Measurements from ENCODE around the gene WDR11.

WDR11 gene

GRCh38 chr10:120823266-120823665 lies 27.9 kb upstream of the WDR11 start:
- no peaks in the 10 kb centered on the region for H3K36me3 ChIP-seq (ENCODE audit: control insufficient read depth, insufficient read depth, low read length)
- H3K4me1 ChIP-seq (ENCODE audit: control insufficient read depth, insufficient read depth, low read length): peaks cover 17% of the 10 kb centered on the region
- no peak overlapping the region for H3K9ac ChIP-seq (ENCODE audit: low read depth, low read length)
- H3K9me3 ChIP-seq (ENCODE audit: control insufficient read depth, insufficient read depth, low read length): no peaks in the 10 kb centered on the region
- H3K4me3 ChIP-seq (ENCODE audit: low read depth, low read length): no peak overlapping the region
- H3K27ac ChIP-seq (ENCODE audit: low read depth, low read length): no peak overlapping the region
- no peaks in the 10 kb centered on the region for H3K27me3 ChIP-seq (ENCODE audit: control insufficient read depth, insufficient read depth, low read length)

GRCh38 chr10:120824881-120825309 lies 26.3 kb upstream of the WDR11 start:
- no peak overlapping the region for H3K27ac ChIP-seq (ENCODE audit: low read depth, low read length)
- no peaks in the 10 kb centered on the region for H3K27me3 ChIP-seq (ENCODE audit: control insufficient read depth, insufficient read depth, low read length)
- no peaks in the 10 kb centered on the region for H3K36me3 ChIP-seq (ENCODE audit: control insufficient read depth, insufficient read depth, low read length)

GRCh38 chr10:120825878-120826769 lies 25.0 kb upstream of the WDR11 start:
- no peaks in the 10 kb centered on the region for H3K27me3 ChIP-seq (ENCODE audit: control insufficient read depth, insufficient read depth, low read length)
- H3K9ac ChIP-seq (ENCODE audit: low read depth, low read length): no peak overlapping the region
- H3K4me3 ChIP-seq (ENCODE audit: low read depth, low read length): no peak overlapping the region
- H3K27ac ChIP-seq (ENCODE audit: low read depth, low read length): no peak overlapping the region
- no peaks in the 10 kb centered on the region for H3K36me3 ChIP-seq (ENCODE audit: control insufficient read depth, insufficient read depth, low read length)
- H3K9me3 ChIP-seq (ENCODE audit: control insufficient read depth, insufficient read depth, low read length): no peaks in the 10 kb centered on the region
- peaks cover 17% of the 10 kb centered on the region for H3K4me1 ChIP-seq (ENCODE audit: control insufficient read depth, insufficient read depth, low read length)

More at GRCh38 chr10:120824881-120825309, 26.3 kb upstream of the WDR11 start:
- H3K9me3 ChIP-seq (ENCODE audit: control insufficient read depth, insufficient read depth, low read length): no peaks in the 10 kb centered on the region
- no peak overlapping the region for H3K9ac ChIP-seq (ENCODE audit: low read depth, low read length)
- H3K4me1 ChIP-seq (ENCODE audit: control insufficient read depth, insufficient read depth, low read length): peaks cover 17% of the 10 kb centered on the region
- H3K4me3 ChIP-seq (ENCODE audit: low read depth, low read length): no peak overlapping the region

- peaks cover 17% of the 10 kb centered on the region for H3K4me1 ChIP-seq (ENCODE audit: control insufficient read depth, insufficient read depth, low read length)
- no peak overlapping the region for H3K4me3 ChIP-seq (ENCODE audit: low read depth, low read length)
- no peaks in the 10 kb centered on the region for H3K27me3 ChIP-seq (ENCODE audit: control insufficient read depth, insufficient read depth, low read length)
- H3K9ac ChIP-seq (ENCODE audit: low read depth, low read length): no peak overlapping the region
- no peaks in the 10 kb centered on the region for H3K36me3 ChIP-seq (ENCODE audit: control insufficient read depth, insufficient read depth, low read length)
- no peaks in the 10 kb centered on the region for H3K9me3 ChIP-seq (ENCODE audit: control insufficient read depth, insufficient read depth, low read length)
- H3K27ac ChIP-seq (ENCODE audit: low read depth, low read length): no peak overlapping the region
Measured at GRCh38 chr10:120827251-120827875, 23.8 kb upstream of the WDR11 start.

- Histone ChIP-seq H3K4me1 (ENCODE audit: control insufficient read depth, insufficient read depth, low read length) (peaks cover 17% of the 10 kb centered on the region), H3K27me3 (ENCODE audit: control insufficient read depth, insufficient read depth, low read length) (no peaks in the 10 kb centered on the region)
Measured at GRCh38 chr10:120828763-120829319, 22.3 kb upstream of the WDR11 start.

GRCh38 chr10:120832106-120832505 lies 19.1 kb upstream of the WDR11 start:
- H3K27ac ChIP-seq (ENCODE audit: low read depth, low read length): no peak overlapping the region
- H3K27me3 ChIP-seq (ENCODE audit: control insufficient read depth, insufficient read depth, low read length): no peaks in the 10 kb centered on the region
- no peak overlapping the region for H3K9ac ChIP-seq (ENCODE audit: low read depth, low read length)

More at GRCh38 chr10:120828763-120829319, 22.3 kb upstream of the WDR11 start:
- Histone ChIP-seq H3K4me3 (ENCODE audit: low read depth, low read length) (no peak overlapping the region), H3K9ac (ENCODE audit: low read depth, low read length) (no peak overlapping the region), H3K27ac (ENCODE audit: low read depth, low read length) (no peak overlapping the region), H3K36me3 (ENCODE audit: control insufficient read depth, insufficient read depth, low read length) (no peaks in the 10 kb centered on the region), H3K9me3 (ENCODE audit: control insufficient read depth, insufficient read depth, low read length) (no peaks in the 10 kb centered on the region)

GRCh38 chr10:120833222-120833928 lies 17.8 kb upstream of the WDR11 start:
- H3K9me3 ChIP-seq (ENCODE audit: control insufficient read depth, insufficient read depth, low read length): no peaks in the 10 kb centered on the region
- H3K9ac ChIP-seq (ENCODE audit: low read depth, low read length): no peak overlapping the region
- peaks cover 9% of the 10 kb centered on the region for H3K4me1 ChIP-seq (ENCODE audit: control insufficient read depth, insufficient read depth, low read length)
- H3K27me3 ChIP-seq (ENCODE audit: control insufficient read depth, insufficient read depth, low read length): no peaks in the 10 kb centered on the region
- H3K27ac ChIP-seq (ENCODE audit: low read depth, low read length): no peak overlapping the region
- H3K36me3 ChIP-seq (ENCODE audit: control insufficient read depth, insufficient read depth, low read length): no peaks in the 10 kb centered on the region
- H3K4me3 ChIP-seq (ENCODE audit: low read depth, low read length): no peak overlapping the region

More at GRCh38 chr10:120832106-120832505, 19.1 kb upstream of the WDR11 start:
- Histone ChIP-seq H3K4me1 (ENCODE audit: control insufficient read depth, insufficient read depth, low read length) (peaks cover under 1% of the 10 kb centered on the region; the same call in 1 of the 2 replicates), H3K9me3 (ENCODE audit: control insufficient read depth, insufficient read depth, low read length) (no peaks in the 10 kb centered on the region), H3K4me3 (ENCODE audit: low read depth, low read length) (no peak overlapping the region), H3K36me3 (ENCODE audit: control insufficient read depth, insufficient read depth, low read length) (no peaks in the 10 kb centered on the region)

GRCh38 chr10:120835603-120836002 lies 15.6 kb upstream of the WDR11 start:
- no peaks in the 10 kb centered on the region for H3K27me3 ChIP-seq (ENCODE audit: control insufficient read depth, insufficient read depth, low read length)
- H3K9me3 ChIP-seq (ENCODE audit: control insufficient read depth, insufficient read depth, low read length): no peaks in the 10 kb centered on the region
- no peak overlapping the region for H3K9ac ChIP-seq (ENCODE audit: low read depth, low read length)
- H3K36me3 ChIP-seq (ENCODE audit: control insufficient read depth, insufficient read depth, low read length): no peaks in the 10 kb centered on the region
- peaks cover 9% of the 10 kb centered on the region for H3K4me1 ChIP-seq (ENCODE audit: control insufficient read depth, insufficient read depth, low read length)
- no peak overlapping the region for H3K4me3 ChIP-seq (ENCODE audit: low read depth, low read length)
- no peak overlapping the region for H3K27ac ChIP-seq (ENCODE audit: low read depth, low read length)

- Histone ChIP-seq H3K9ac (ENCODE audit: low read depth, low read length) (no peak overlapping the region), H3K27ac (ENCODE audit: low read depth, low read length) (no peak overlapping the region), H3K36me3 (ENCODE audit: control insufficient read depth, insufficient read depth, low read length) (no peaks in the 10 kb centered on the region), H3K9me3 (ENCODE audit: control insufficient read depth, insufficient read depth, low read length) (no peaks in the 10 kb centered on the region), H3K27me3 (ENCODE audit: control insufficient read depth, insufficient read depth, low read length) (no peaks in the 10 kb centered on the region), H3K4me1 (ENCODE audit: control insufficient read depth, insufficient read depth, low read length) (peaks cover 9% of the 10 kb centered on the region), H3K4me3 (ENCODE audit: low read depth, low read length) (no peak overlapping the region)
Measured at GRCh38 chr10:120838941-120839340, 12.2 kb upstream of the WDR11 start.

- Histone ChIP-seq H3K4me3 (ENCODE audit: low read depth, low read length) (no peak overlapping the region), H3K27me3 (ENCODE audit: control insufficient read depth, insufficient read depth, low read length) (no peaks in the 10 kb centered on the region), H3K9me3 (ENCODE audit: control insufficient read depth, insufficient read depth, low read length) (no peaks in the 10 kb centered on the region), H3K27ac (ENCODE audit: low read depth, low read length) (no peak overlapping the region), H3K36me3 (ENCODE audit: control insufficient read depth, insufficient read depth, low read length) (no peaks in the 10 kb centered on the region), H3K4me1 (ENCODE audit: control insufficient read depth, insufficient read depth, low read length) (peaks cover 9% of the 10 kb centered on the region), H3K9ac (ENCODE audit: low read depth, low read length) (no peak overlapping the region)
Measured at GRCh38 chr10:120841522-120842189, 9.5 kb upstream of the WDR11 start.
